Heart right ventricle (tissue), 16 donors: Measurements from ENCODE around the gene PSMD11. TPM values are rescaled to one million over a fixed set of nuclear protein-coding genes. Genes with fewer than 3 reads are reported as not detected.
"Not testable (repeated sequence)": the region's sequence is repeated elsewhere in the genome, so short reads cannot be mapped to it uniquely, and the experiment has no call there.

Source experiments
- ATAC-seq, 8 donors: fragments of 200-7000 bp; cut with Tn5 transposase; one replicate each; pipeline ENCODE4 v1.9.1; 2020; ENCODE audit warnings: mild to moderate bottlenecking in 8 of 8, moderate library complexity in 8 of 8, moderate number of reproducible peaks in 1 of 8
- DNase-seq, 2 donors: peaks; one replicate each; pipeline ENCODE4 v3.0.0-alpha.2; 2020
- H3K27ac ChIP-seq, 10 donors: fragments of 200-600 bp; sonication (generic) in 2 of 10; one replicate each; pipeline versions ENCODE4 v1.5.0 to v1.8.0; 2020 to 2022; ENCODE audit warnings: mild to moderate bottlenecking in 3 of 10
- H3K27me3 ChIP-seq, 7 donors: fragments of 200-600 bp; one replicate each; pipeline ENCODE4 v1.8.0; 2021 to 2022; ENCODE audit warnings: mild to moderate bottlenecking in 2 of 7
- H3K36me3 ChIP-seq, 9 donors: fragments of 200-600 bp; sonication (generic) in 1 of 9; one replicate each; pipeline versions ENCODE4 v1.5.0 to v1.8.0; 2020 to 2022; ENCODE audit warnings: mild to moderate bottlenecking in 2 of 9
- H3K4me1 ChIP-seq, 9 donors: fragments of 200-600 bp; sonication (generic) in 1 of 9; one replicate each; pipeline versions ENCODE4 v1.5.0 to v1.8.0; 2020 to 2022; ENCODE audit warnings: mild to moderate bottlenecking in 4 of 9
- H3K4me3 ChIP-seq, 10 donors: fragments of 200-600 bp; sonication (generic) in 2 of 10; one replicate each; pipeline versions ENCODE4 v1.5.0 to v1.8.0; 2020 to 2022; ENCODE audit warnings: mild to moderate bottlenecking in 7 of 10, moderate library complexity in 2 of 10
- H3K9me3 ChIP-seq, 11 donors: fragments of 200-600 bp in 10 of 11; sonication (generic) in 2 of 11; one replicate each; pipeline versions ENCODE4 v1.5.0 to v1.8.0; 2013 to 2022; ENCODE audit warnings: mild to moderate bottlenecking in 2 of 11, control low read depth in 1 of 11, moderate library complexity in 1 of 11
- CTCF ChIP-seq, 9 donors: fragments of 200-600 bp; sonication (generic) in 2 of 9; IDR thresholded peaks; one replicate each; pipeline versions ENCODE4 v1.5.0 to v1.8.0; 2021 to 2022; ENCODE audit warnings: antibody characterized with exemption in 9 of 9, mild to moderate bottlenecking in 5 of 9, moderate library complexity in 1 of 9
- WGBS, 2 donors: extraction: QIAGEN DNeasy Blood & Tissue Kit; methylation state at CpG; one replicate each; pipeline ENCODE4 v1.1.7; 2013; ENCODE audit warnings: inconsistent platforms in 1 of 2; 5-methylcytosine and 5-hydroxymethylcytosine counted together
- intact Hi-C, 10 donors: fragments of 100-400 bp; cut with DNase I; formaldehyde crosslinking; loops; one replicate each; pipeline versions ENCODE4 v1.11.1 to v1.14.2; 2022
- long read RNA-seq, 3 donors: library from polyadenylated mRNA; unstranded; transcript quantifications; one replicate each; pipeline ENCODE4 v2.0.0, GENCODE V29; 2020 to 2021
- polyA plus RNA-seq, 2 donors: library from polyadenylated mRNA; stranded (reverse); fragments of 200-250 nt; gene quantifications; one replicate each; pipeline ENCODE4 v1.2.3, GENCODE V29; 2013
- total RNA-seq, 10 donors: library from RNA; stranded (reverse); fragmentation: NEBNext Ultra II Directional in 3 of 10; extraction: Animal tissue kit (Norgen Biotek cat#: 25700) in 3 of 10; gene quantifications; one replicate each; pipeline versions ENCODE4 v1.2.1 to v1.2.4, GENCODE V29; 2021 to 2023
- donor health status: Arrhythmogenic right ventricular cardiomyopathy.
- donor health status: ischemic (EF 13 %, LVEDD 7.1; RV severe dilation, severe dysfunction).
- donor health status: healthy with polysubstance abuse.
- donor health status: DM: no; HTN: yes; CAD: no.
- donor health status: DM: no; HTN: no; CAD: no.
- donor health status: ischemic (EF 25% LVEDD 6.9; RV normal size, moderate dysfunction).
- donor health status: ischemic (EF 25% LVEDD 5.7; RV mildly dilated, moderate dysfunction).
- donor health status: healthy.
- donor health status: DM: yes; HTN: yes; CAD: no.
- donor health status: Ischemic cardiomyopathy.
- donor health status: ischemic (EF 35%, LVEDD 5.7; RV mildly dilated, moderate dysfunction).
- donor health status: nonischemic (EF 11% LVEDD 7.7; RV severe dilation, severe dysfunction).
- donor health status: DM: yes; HTN: yes; CAD: no.
- donor health status: PGD.
- donor health status: ischemic (EF 29% LVEDD 5.4; RV normal size, mild dysfunction).
- donor health status: nonischemic (EF 23%, LVEDD 6.1; RV moderate dilation, normal function).

The PSMD11 gene
- 100 to 1,000 TPM in 1 of 10 donors, 10 to 100 TPM in 9; 74.9 to 102 (median 84.1) TPM for total RNA-seq
- polyA plus RNA-seq, result 10 to 100 TPM; 41.9 to 78.9 TPM
- long read RNA-seq, donor 1, full-length matches to known transcripts, result 123 of 133 reads
- long read RNA-seq, donor 1, partial matches to known transcripts, result 4 of 133 reads
- long read RNA-seq, donor 1, other reads (novel, unspliced or antisense), result 6 of 133 reads
- long read RNA-seq, donor 2, full-length matches to known transcripts, result 106 of 118 reads
- long read RNA-seq, donor 2, partial matches to known transcripts, result 6 of 118 reads
- long read RNA-seq, donor 2, other reads (novel, unspliced or antisense), result 6 of 118 reads
- long read RNA-seq, donor 3, full-length matches to known transcripts, result 458 of 506 reads
- long read RNA-seq, donor 3, partial matches to known transcripts, result 13 of 506 reads
- long read RNA-seq, donor 3, other reads (novel, unspliced or antisense), result 35 of 506 reads

DNA sequence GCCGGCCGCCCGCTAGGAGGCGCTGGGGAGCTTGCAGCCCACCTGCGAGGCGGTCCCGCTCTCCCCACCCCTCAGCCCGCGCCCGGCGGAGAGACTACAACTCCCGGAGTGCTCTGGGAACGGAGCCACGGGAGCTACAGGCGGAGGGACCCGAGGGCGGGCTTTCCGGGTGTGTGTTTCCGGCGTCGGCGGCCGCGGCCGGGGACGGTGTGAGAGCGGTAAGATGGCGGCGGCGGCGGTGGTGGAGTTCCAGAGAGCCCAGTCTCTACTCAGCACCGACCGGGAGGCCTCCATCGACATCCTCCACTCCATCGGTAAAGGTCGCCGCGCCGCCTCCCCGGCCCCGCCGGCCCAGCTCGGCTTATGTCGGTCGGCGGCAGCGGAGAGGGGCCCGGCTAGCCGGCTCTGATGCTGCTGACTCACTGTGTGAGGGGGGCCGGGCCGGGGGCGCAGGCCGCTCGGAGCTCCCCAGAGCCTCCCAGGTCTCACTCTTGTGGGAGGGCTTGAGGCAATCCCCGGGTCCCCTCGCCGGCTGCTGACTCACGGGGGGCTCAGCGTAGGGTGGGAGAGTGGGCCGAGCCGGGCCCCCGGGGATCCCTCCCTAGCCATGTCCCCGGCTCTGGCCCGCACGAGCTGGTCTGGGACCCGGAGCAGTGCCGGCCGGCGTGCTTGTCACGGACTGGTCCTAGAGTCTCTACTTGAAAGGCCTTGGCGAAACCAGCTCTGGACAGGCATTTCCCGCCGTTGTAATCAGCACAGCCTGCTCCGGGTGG, at the start of gene PSMD11:
TSS of gene PSMD11 (plus strand) at position 210 of the 773 bp plus-strand sequence. CDS start at position 224, 14 bp downstream.
- H3K36me3 ChIP-seq, result peaks cover 0 to 29% (median 19%) of the 10 kb centered on the region in 9 donors
- ATAC-seq (peak; percentile 98 to 99 (median 98)), DNase-seq (peak; percentile 98)
- peaks cover 2 to 34% (median 28%) of the 10 kb centered on the region in 9 donors for H3K4me1 ChIP-seq
- H3K9me3 ChIP-seq, result no peaks in the 10 kb centered on the region
- intact Hi-C loops, result loop anchor here in 2 of 10 donors (5.0 to 10.0 kb wide), 2 partner anchors 90 to 92 kb away; partner anchors contain the start of gene ZNF207 (in 2 of the 2)
- no peaks in the 10 kb centered on the region for H3K27me3 ChIP-seq
- TF ChIP-seq CTCF (IDR thresholded peaks at IDR 0.05), result peak in 8 of 9 donors; percentile 87 to 99 (median 96)
- WGBS, 2 donors, result 0% methylated on average over 74 of the region's 74 CpGs
- peak within 1 kb of the TSS; percentile 71 to 100 (median 93) for H3K4me3 ChIP-seq
- H3K27ac ChIP-seq, result peak within 1 kb of the TSS; percentile 69 to 95 (median 90)

DNA sequence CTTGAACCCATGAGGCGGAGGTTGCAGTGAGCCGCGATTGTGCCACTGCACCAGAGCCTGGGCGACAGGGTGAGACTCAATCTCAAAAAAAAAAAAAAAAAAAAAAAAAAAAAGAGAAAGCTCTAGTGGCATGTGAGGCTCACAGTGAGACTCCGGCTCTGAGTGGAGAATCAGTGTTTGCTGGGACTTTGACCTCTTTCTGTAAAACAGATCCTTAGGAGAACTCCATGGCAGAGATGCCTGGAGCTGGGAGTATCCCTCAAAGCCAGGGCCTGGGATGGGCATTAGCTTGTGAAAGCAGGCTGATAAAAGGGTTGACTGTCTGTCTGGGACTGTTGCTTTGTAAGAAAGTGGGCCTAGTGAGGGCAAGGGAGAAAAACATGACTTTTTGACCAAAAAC, 48.0 kb upstream of the PSMD11 start:
- H3K4me3 ChIP-seq, result no peak overlapping the region
- H3K36me3 ChIP-seq, result peaks cover 0 to 10% (median 0%) of the 10 kb centered on the region in 9 donors
- no peaks in the 10 kb centered on the region for H3K27me3 ChIP-seq
- TF ChIP-seq CTCF (IDR thresholded peaks at IDR 0.05), result no peak
- no peak overlapping the region for H3K27ac ChIP-seq
- no peak for DNase-seq
- intact Hi-C loops, result no loop called here
- WGBS, 2 donors, result 95 to 97% methylated on average over 5 of the region's 5 CpGs
- H3K9me3 ChIP-seq, result no peaks in the 10 kb centered on the region
- ATAC-seq, result no peak
- peaks cover 0 to 9% (median 0%) of the 10 kb centered on the region in 9 donors for H3K4me1 ChIP-seq

- no peak for DNase-seq
- Histone ChIP-seq H3K4me1 (peaks cover 0 to 9% (median 0%) of the 10 kb centered on the region in 9 donors), H3K27me3 (no peaks in the 10 kb centered on the region), H3K4me3 (no peak overlapping the region), H3K9me3 (no peaks in the 10 kb centered on the region), H3K36me3 (peaks cover 0 to 10% (median 0%) of the 10 kb centered on the region in 9 donors), H3K27ac (no peak overlapping the region)
- TF ChIP-seq CTCF (IDR thresholded peaks at IDR 0.05), result no peak
- intact Hi-C loops, result no loop called here
- peak in 1 of 8 donors; percentile 30 for ATAC-seq
Observed at GRCh38 chr17:32398946-32399345, 45.4 kb upstream of the PSMD11 start.

GRCh38 chr17:32410085-32410484, 34.2 kb upstream of the PSMD11 start:
- H3K27ac ChIP-seq, H3K4me3 ChIP-seq, H3K9me3 ChIP-seq, H3K4me1 ChIP-seq, ATAC-seq, DNase-seq, H3K27me3 ChIP-seq, intact Hi-C loops: not testable (repeated sequence)
- peaks cover 0 to 66% (median 4%) of the 10 kb centered on the region in 9 donors for H3K36me3 ChIP-seq
- WGBS, 2 donors, result 98 to 99% methylated on average over 3 of the region's 3 CpGs
